ENCODE results near the gene NOL4L.
A peak's percentile ranks its signal among the peaks of the same experiment; 100 is the strongest.

NOL4L gene

DNA sequence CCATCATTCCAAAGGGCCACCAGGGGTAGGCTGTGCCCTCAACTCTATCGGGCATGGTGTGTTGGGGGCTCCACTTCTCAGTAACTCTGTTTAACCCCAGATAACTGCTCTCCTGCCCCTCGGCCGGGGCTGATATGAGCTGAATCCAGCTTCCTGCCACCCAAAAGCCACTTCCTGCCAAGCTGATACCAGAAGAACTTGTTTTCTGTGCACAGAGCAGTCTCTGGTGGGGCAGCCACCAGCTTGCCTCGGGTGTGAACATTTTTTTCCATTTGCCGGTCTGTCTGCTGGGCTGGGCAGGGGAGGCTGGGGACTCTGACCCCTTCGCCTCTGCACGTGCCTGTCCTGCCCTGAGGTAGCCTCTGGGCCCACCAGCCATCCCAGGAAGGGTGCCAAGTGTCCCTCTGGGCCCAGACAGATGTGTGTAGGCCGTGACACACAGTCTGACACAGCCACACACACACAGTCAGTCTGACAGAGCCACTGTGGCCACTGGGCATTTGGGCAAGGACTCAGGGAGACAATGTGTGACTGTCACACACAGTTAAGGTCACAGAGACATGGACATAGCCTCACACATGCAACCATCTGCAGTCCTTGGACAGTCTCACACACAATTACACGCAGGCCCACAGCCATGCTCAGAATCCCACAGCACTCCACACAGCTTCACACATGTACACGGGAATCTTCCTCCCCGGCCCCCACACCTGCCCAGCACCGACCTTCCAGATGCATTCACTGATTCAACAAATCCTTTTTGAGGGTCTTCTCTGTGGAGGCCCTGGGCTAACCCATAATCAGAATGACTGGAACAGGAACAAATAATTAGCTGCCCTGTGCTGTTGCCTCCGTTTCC, 45.1 kb downstream of the NOL4L start:
- DNase-seq (ENCODE audit: low spot score): peak; percentile 78

DNA sequence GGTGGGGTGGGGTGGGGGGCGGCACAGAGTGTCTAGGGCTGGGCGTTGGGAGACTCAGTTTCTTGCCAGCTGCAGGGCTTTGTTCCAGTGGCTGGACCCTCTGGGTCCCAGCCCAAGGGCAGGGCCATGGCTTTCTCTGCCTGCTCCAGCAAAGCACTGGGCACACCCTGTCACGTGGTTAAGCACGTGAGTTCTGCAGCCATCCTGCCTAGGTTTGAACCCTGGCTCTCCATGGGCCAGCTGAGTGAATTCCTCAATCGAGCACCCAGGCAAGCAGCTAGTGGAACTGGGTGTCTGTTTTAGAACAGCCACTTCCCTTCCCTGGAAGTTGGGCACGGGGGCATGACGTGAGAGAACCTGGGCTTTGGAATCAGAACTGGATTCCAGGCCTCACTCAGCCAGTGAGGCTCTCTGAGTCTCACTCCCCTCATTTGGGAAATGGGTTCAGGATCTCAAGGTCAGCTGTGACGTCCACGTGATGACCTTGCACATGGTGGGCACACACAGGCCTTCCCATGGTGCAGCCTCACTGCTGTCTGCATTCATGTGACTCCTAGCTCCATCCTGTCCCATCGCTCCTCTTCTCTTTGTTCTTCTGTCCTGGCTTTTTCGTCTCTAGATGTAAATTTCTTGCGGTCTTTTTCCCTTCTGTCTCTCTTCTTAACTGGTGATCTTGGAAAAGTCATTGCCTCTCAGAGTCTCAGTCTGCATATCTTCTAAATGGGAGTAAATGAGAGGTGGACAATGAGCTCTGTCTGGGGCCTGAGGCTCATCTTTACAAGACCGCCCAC, 45.9 kb downstream of the NOL4L start:
- no peak for DNase-seq (ENCODE audit: low spot score)

DNA sequence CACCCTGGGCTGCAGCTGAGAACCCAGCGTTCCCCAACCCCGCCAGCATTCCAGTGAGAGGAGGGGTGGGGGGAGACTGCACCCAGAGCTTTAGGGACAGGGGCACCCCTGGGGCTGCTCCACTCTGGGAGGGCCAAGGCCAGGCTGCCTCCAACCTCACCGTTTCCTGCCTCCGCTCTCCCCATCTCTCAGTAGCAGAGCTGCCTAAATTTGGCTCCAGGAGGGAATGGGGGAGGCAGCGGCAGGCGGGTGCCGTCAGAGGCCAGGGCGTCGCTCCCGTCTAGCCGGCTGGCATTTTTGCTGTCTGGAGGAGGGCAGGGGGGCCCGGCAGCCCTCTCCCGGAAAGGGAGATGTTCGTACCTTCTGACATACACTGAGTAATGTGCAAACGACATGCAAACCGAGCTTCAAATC, 46.6 kb downstream of the NOL4L start:
- peak; percentile 31 for DNase-seq (ENCODE audit: low spot score)

DNA sequence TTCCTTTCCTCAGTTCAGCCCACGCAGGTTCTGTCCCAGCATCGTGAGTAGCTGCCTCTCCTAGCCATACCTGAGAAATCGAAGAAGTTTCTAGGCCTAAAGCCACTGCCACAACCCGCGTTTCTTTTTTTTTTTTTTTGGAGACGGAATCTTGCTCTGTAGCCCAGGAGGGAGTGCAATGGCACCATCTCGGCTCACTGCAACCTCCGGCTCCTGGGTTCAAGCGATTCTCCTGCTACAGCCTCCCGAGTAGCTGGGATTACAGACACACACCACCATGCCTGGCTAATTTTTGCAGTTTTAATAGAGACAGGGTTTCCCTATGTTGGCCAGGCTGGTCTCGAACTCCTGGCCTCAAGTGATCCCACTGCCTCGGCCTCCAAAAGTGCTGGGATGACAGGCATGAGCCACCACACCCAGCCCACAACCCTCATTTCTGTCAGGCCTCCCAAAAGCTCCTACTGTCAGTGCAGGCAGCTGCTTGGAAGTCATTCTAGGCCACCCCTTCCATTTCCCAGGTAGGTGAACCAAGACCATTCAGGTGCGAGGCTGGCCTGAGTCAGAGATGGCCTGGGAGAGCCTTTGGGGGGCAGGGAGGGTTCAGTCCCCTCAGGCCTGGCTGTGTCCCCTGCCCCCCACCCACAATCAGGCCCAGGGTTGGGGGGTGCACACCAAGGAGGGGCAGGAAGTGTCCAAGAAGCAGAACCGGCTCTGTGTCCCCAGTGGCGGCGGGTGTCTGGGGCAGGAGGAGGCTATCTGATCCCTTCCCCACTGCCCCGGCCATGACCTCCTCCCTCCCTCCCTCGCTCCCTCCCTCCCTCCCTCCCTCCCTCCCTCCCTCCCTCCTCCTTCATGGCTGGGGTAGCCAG, 47.2 kb downstream of the NOL4L start:
- DNase-seq (ENCODE audit: low spot score): no peak

DNA sequence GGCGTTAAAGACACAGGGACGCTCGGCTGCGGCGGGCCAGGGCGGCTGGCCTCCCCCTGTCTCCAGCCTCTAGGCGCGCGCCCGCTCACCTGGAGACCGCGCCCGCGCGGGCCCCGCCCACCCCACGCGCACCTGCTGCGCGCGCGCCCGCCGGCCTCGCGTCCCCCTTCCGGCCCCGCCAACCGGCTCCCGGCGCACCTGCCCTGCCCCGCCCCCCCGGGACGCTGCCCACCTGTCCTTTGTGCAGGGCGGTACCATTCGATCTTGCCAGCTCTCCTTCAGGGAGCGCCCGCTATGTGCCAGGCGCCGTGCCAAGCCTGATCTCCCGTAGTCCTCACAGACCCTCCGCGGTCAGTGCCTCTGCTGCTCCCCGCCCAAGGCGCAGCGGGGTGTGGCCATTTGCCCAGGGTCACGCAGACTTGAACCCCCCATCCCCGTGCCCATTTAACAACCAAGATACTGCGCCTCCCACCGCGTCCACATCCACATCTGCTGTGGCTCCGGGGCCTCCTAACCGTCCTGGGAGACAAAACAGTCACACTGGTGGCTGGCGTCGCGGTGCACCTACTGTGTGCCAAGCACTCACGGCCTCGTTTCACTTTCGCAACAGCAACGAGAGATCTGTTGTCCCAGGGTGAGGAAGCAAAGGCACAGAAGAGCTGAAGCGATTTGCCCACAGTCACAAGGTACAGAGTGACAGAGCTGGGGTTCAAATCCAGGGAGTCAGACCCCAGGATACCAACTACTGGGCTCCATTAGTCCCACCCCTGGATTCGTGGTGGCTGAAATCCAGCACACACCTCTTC, 48.1 kb downstream of the NOL4L start:
- DNase-seq (ENCODE audit: low spot score): peak; percentile 70

DNA sequence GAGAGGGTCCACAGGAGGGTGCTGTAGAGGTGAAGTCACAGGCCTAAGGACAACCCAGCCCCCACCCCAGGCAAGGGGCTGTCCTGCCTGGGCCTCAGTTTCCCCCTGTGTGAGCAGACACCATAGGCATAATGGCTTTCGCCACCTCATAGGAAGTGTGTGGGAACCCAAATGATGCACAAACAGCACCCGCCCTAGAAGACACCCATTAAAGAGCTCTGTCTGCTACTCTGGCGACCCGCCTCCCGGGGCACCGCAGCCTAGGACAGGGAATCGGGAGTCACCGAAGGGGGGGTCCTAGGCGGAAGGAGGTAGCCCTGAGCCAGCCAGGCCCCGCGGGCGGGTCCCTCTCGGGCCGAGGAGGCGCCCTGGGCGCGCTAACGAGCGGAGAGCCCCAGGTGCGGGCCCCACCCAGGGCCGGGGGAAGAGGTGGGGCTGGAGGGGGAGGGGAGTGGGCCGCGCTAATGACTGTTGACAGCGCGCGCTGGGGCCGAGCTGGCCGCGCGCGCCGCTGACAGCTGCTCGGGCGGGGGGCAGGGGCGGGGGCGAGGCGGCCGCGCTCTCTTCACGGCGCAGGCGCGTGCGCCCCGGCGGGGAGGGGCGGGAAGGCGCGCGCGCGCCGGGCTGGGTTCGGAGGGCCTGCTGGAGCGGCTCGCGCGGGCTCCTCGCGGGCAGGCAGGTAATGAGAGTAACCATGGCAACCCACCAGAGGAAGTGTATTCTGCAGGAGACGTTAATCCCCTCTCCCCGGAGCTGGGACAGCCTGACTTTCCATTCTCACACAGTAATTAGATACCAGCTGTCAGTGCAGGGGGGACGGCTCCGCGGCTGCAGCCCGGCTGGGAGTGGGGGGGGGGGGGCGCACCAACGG, 48.9 kb downstream of the NOL4L start:
- DNase-seq (ENCODE audit: low spot score): peak; percentile 88

DNA sequence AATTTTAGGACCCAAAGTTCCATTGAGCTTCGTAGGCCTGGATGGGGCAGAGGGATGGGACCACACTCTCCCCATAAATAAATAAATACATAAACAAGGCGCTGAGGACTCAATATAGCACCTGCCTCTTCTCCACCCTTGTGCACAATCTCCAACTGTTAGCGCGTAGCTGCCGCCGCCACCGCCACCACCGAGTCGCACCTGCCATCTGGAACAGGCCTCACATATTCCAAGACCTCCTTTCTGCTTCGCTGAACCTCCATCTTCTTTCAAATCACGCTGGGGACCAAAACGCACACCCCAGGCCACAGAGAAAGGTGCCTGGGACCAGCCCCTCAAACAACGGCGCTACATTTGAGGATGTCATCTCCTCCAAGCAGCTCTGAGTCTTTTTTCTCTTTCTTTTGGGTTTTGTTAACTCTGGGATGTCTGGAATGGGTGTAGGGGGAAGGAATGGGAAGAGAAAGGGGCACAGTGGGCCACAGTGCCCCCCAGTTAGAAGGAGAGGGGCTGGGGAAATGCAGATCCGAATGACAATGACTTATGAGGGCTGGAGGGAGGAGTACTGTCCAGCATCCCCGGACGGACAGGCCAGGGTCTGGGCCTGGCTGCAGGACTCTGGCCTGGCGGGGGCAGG, 49.7 kb downstream of the NOL4L start:
- DNase-seq (ENCODE audit: low spot score): peak; percentile 31

DNA sequence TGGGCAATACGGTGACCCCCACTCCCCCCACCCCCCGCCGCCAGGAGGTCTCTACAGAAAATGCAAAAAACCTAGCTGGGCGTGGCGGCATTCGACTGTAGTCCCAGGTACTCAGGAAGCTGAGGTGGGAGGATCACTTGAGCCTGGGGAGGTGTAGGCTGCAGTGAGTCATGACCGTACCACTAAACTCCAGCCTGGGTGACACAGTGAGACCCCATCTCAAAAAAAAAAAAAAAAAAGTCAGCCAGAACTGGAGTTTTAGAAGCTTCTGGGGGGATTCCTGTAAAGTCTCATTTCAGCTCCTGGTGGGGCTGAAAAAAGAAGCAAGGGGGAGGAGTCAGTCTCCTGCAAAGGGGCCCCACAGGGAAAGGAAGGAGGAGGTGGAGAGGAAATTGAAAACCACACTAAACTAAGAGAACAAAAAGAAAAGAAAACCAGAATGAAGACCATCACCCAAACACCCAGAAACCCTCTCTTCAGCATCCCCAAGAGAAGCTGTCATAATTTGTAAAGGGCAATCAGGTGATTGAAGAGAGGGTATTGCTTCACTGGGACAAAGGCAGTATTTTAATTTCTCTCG, 50.4 kb downstream of the NOL4L start:
- peak; percentile 83 for DNase-seq (ENCODE audit: low spot score)

DNA sequence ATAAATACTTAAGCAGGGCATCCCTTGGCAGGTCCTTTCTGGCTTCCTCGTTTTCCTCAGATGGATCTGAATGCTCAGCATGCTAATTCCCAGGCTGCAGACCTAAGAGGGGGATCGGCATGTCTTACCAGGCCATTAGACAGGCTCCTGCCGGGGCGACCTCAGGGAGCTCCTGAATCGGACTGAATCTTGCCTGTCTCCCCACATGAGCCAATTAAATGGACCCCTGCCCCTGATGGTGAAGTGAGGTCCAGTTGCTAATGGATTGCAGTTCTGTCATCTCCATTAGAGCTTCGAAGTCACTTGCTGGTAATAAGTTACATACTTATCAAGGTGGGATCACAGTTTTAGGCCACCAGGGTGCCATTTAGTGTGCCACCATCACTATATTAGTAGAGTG, 51.4 kb downstream of the NOL4L start:
- DNase-seq (ENCODE audit: low spot score): no peak

DNA sequence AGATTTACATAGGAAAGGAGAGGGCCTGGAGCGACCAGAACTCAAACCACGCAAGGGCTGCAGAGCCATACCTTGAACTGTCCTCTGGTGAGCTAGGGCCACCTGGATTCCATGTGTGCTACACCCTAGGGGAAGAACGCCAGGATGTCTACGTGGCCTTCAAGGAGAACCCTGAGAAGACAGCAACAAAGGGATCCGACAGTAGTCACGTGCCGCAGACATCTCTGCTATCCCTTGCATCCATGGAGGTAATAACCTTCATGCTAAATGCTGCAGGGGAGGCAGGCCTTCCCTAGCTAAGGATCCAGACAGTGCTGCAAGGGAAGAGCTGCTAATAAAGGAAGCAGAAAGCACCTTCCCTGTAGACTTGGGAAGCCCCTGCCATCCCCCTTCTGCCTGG, 52.9 kb downstream of the NOL4L start:
- no peak for DNase-seq (ENCODE audit: low spot score)

DNA sequence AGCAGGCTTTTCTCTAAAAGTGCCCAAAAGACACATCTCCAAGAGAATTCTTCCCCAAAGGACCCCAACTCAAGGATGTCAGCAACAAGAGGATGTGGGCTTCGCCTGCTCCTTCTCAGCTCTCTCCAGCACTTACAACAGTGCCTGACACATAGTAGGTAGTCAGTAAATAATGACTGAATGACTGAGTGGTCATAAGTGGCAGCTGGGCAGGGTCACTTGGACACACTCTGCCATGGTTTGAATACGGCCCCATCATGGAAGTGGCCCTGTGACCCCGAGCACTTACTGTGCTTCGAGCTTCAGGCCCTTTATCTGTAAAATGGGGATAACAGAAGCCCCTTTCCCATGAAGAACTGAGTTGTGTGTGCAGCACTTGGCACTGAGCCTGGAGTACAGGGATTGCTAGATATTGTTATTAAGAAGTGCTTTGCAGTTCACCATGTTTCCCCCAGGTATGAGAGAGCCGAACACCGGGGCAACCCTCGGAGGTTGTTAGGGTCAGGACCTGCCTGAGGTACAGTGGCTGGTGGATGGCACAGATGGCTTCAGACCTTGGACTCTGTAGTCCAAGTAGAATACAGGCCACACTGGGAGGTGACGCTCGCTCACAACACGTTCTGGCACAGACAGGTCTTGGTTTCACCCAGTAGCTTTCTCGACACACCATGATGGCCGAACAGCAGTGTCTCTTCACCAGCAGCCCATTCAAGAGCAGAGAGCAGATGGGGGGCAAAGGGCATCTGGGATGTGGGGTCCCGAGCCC, 56.0 kb downstream of the NOL4L start:
- DNase-seq (ENCODE audit: low spot score): no peak

DNA sequence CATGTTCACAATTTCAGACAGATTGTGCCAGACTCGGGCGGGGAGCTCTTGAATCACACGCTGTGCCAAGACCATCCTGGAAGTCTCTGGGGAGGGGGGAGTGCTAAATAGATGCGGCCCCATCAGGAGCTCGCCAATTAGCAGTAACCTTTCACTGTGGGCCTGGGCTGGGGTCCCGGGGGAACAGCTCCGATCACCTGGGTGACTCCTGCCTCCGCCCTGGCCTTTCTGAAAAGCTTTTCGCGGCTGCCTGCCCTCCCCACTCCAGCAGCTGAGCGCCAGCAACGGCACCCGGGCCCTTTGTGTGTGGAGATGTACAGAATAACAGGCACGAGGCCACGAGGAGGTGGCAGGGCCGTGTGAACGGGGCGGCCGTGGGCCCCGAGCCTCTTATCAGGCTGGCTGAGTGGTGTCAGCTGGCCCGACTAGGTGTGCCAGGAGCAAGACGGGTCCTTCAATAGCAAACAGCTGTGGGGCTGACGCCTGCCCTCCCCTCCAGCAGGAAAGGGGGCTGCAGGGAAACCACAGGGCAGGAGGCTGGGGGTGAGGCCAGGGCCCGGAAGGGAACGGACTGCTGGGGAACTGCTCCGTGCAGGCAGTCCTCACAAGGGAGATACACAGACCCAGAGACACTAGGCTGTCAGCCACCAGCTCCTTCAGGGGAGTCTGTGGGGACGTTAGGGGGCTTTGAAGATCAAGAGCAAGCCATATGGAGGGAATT, 56.8 kb downstream of the NOL4L start:
- DNase-seq (ENCODE audit: low spot score): no peak

DNA sequence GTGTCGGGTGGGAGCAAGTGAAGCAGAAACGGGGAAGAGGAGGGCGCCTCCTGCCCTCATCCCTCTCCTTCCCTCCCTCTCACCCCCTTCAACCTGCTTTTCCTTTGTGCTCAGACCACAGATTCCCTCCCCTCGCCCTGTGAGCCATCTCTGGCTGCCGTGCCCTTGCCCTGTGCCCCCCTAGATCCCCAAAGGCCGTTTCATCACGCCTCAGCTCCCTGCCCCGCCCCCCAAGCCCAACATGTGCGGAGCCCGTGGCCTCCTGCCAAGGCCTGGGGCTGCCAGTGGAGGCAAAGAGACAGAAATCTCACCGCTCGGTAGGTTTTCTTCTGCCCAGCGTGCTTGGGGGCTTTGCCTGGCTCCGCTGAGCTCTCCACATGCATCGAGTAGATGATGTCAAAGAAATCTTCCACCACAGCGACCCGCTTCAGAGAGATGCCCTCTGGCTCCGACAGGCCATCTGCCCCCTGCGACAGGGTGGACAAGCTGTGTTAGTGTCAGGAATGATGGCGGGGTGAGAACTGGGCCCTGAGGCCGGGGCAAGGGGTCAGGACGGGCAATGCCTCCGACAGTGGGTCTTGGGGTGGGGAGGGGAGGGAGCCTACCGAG, 57.6 kb downstream of the NOL4L start:
- DNase-seq (ENCODE audit: low spot score): no peak

DNA sequence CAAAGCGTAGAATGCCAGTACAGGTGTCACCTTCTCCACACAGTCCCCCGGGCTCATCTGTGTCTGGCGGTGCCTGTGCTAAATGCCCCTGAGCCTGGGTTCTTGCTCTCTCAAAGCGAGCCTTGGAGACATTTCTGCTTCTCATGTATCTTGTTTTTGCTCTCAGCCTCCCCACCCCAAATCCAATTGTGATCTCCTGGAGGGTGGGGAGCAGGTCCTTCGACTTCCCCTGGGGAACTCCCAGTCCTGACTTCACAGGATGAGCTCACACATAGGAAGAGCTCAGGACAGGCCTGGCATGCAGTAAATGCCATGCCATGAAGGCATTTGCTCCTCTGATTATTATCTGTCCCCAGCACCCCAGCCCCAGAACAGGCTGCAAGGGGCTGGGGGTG, 58.1 kb downstream of the NOL4L start:
- no peak for DNase-seq (ENCODE audit: low spot score)

DNA sequence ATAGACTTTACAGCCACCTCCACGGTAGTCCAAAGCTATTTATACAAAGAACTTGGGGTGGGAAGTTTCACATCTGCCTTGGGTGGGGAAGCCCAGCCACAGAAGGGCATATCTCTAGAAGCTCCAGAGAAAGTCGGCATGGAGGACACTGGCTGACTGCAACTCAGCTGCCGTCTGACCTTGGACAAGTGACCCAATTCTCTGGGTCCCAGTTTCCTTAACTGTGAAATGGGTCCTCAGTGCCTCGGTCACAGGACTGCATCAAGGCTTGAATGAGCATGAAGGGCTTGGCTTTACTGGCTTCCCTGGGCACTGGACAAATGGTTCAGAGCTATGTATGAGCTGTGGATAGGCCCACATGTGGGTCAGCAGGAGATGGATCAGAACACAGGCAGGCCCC, 58.6 kb downstream of the NOL4L start:
- no peak for DNase-seq (ENCODE audit: low spot score)

DNA sequence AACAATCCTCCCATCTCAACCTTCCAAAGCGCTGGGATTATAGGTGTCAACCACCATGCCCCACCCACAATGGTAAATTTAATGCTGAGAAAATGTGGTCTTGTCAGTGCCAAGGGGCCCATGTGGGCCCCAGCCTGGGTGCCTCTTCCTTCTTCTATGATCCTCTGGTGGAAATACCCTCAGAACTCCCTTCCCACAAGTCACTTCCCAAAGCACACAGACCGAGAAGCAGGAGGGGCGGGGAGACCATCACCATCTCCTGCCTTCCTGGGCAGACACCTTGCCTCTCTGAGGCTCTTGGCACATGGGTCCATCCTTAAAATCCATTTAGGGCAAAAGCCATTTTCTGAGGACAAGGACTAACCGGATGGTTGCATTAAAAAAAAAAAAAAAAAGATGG, 59.0 kb downstream of the NOL4L start:
- DNase-seq (ENCODE audit: low spot score): no peak

DNA sequence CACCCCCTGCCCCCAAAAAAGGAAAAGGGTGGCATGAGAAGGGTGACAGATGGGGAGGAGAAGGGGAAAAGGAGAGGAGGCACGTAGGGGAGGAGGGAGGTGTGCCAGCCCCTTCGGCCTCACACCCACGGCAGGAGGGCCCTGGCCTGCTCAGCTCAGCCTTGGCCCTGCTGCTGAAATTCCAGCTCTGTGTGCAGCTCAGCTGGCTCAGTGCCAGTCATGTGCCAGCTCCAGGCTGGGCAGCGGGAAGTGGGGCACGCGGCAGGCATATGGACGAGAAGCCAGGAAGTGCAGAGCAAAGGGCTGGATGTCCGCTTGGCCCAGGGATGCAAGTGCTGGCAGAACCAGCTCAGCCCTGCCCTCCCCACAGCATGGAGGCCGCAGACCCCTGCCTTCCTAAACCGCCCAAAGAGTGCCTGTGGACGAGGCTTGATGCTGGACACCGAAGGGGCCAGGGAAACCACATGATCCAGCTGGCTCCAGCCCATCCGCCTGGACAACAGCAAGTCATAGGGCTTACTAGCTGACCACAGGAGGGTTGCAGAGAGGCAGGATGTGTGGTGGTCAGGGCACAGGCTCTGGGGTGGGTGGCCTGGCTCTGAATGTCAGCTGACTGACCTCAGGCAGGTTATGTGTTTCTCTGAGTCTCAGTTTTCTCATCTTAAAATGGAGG, 60.2 kb downstream of the NOL4L start:
- DNase-seq (ENCODE audit: low spot score): no peak
